A549 (cell line): ENCODE results near the gene PERM1. TPM values are rescaled to one million over a fixed set of nuclear protein-coding genes. Genes with fewer than 3 reads are reported as not detected.
A peak's percentile ranks its signal among the peaks of the same experiment; 100 is the strongest.
"Not testable (repeated sequence)": the region's sequence is repeated elsewhere in the genome, so short reads cannot be mapped to it uniquely, and the experiment has no call there.

ENCODE experiments used
- ATAC-seq, 2 experiments: fragments of 200-7000 bp in 1 of 2; fragments of >200 bp in 1 of 2; cut with Nextera tagmentation in 1 of 2; cut with Tn5 transposase in 1 of 2; 3 replicates each; pipeline versions ENCODE4 v1.8.0 to v1.9.1; 2018 to 2020; ENCODE audit warnings: mild to moderate bottlenecking in 1 of 2, moderate library complexity in 1 of 2
- CTCF ChIA-PET: fragments of 300-600 bp; sonication (Branson Sonifier 250); formaldehyde crosslinking; extraction: SDS; loops from one replicate; lab custom pipeline; 2021; ENCODE audit warnings: antibody characterized with exemption, inconsistent platforms; lab: Yijun Ruan, JAX
- POLR2A ChIA-PET: fragments of 350-600 bp; formaldehyde crosslinking; extraction: SDS; loops from one replicate; lab custom pipeline; 2021; ENCODE audit warnings: antibody characterized with exemption, inconsistent platforms; lab: Yijun Ruan, JAX
- DNase-seq, 2 experiments: peaks; one replicate each; pipeline versions ENCODE4 v3.0.0 to v3.0.0-alpha.2; 2011 to 2016; ENCODE audit warnings: low read depth in 1 of 2, low spot score in 1 of 2
- FAIRE-seq: peaks from 2 replicates; lab custom pipeline; 2011; peaks lifted over from hg19 to GRCh38; lab: Jason Lieb, UNC
- H3K27ac ChIP-seq, 2 experiments: fragments of >200 bp; sonication (Bioruptor Twin); formaldehyde crosslinking; 3 replicates each; pipeline ENCODE4 v1.5.1; 2016 to 2017
- H3K4me1 ChIP-seq: fragments of >200 bp; sonication (Bioruptor Twin); formaldehyde crosslinking; 3 replicates; pipeline ENCODE4 v1.6.1; 2016
- H3K4me2 ChIP-seq: fragments of >200 bp; sonication (Bioruptor Twin); formaldehyde crosslinking; 3 replicates; pipeline ENCODE4 v1.6.1; 2016
- H3K4me3 ChIP-seq: fragments of >200 bp; sonication (Bioruptor Twin); formaldehyde crosslinking; 3 replicates; pipeline ENCODE4 v1.5.1; 2016
- H3K9me3 ChIP-seq: fragments of >200 bp; sonication (Bioruptor Twin); formaldehyde crosslinking; 3 replicates; pipeline ENCODE4 v1.6.1; 2016
- CBX8 ChIP-seq: fragments of 200-600 bp; sonication (generic); IDR thresholded peaks from 2 replicates; pipeline ENCODE4 v1.6.1; 2016
- EHF ChIP-seq: fragments of 250-450 bp; sonication (Bioruptor Pico); IDR thresholded peaks from 2 replicates; pipeline ENCODE4 v1.5.0; 2020; ENCODE audit warnings: mild to moderate bottlenecking
- EP300 ChIP-seq, 2 experiments: fragments of >200 bp; sonication (Bioruptor Twin); formaldehyde crosslinking; IDR thresholded peaks; 2 replicates in 1 of 2; 3 replicates in 1 of 2; pipeline ENCODE4 v1.6.1; 2016 to 2017
- FOSL2 ChIP-seq, 2 experiments: fragments of 450-650 bp in 1 of 2; fragments of >200 bp in 1 of 2; sonication (Bioruptor Twin) in 1 of 2; formaldehyde crosslinking; IDR thresholded peaks; 2 replicates each; pipeline versions ENCODE4 v1.5.0 to v1.6.1; 2016 to 2020; ENCODE audit warnings: mild to moderate bottlenecking in 1 of 2, moderate library complexity in 1 of 2
- HEYL ChIP-seq: fragments of 250-450 bp; sonication (Bioruptor Pico); IDR thresholded peaks from 2 replicates; pipeline ENCODE4 v1.8.0; 2021; ENCODE audit warnings: mild to moderate bottlenecking, moderate library complexity
- JUN ChIP-seq, 2 experiments: fragments of >200 bp; sonication (Bioruptor Twin); formaldehyde crosslinking; IDR thresholded peaks; 2 replicates in 1 of 2; 3 replicates in 1 of 2; pipeline ENCODE4 v1.6.1; 2016 to 2017
- KDM1A ChIP-seq: fragments of 200-600 bp; sonication (generic); IDR thresholded peaks from 2 replicates; pipeline ENCODE4 v1.6.1; 2016; ENCODE audit warnings: low read depth, mild to moderate bottlenecking
- MAZ ChIP-seq: fragments of 150-350 bp; IDR thresholded peaks from 2 replicates; pipeline ENCODE4 v1.6.1; 2014; ENCODE audit warnings: antibody characterized with exemption, low read depth, low read length, borderline replicate concordance
- POLR2AphosphoS2 ChIP-seq: conservative IDR thresholded peaks from 2 replicates; pipeline ENCODE4 v1.6.1; 2012; ENCODE audit warnings: low read length, improper control_type of control experiment, inconsistent platforms
- TFCP2L1 ChIP-seq: fragments of 250-450 bp; sonication (Bioruptor Pico); IDR thresholded peaks from 2 replicates; pipeline ENCODE4 v1.5.0; 2021; ENCODE audit warnings: mild to moderate bottlenecking
- TP53 ChIP-seq: fragments of 250-450 bp; sonication (Bioruptor Pico); IDR thresholded peaks from 2 replicates; pipeline ENCODE4 v1.5.0; 2021; ENCODE audit warnings: mild to moderate bottlenecking, moderate library complexity
- WGBS: methylation state at CpG from one replicate; pipeline ENCODE4 v1.1.6; 2017; ENCODE audit errors: missing lambda C conversion rate; 5-methylcytosine and 5-hydroxymethylcytosine counted together
- polyA plus RNA-seq, 4 experiments: library from polyadenylated mRNA; depleted of rRNA in 3 of 4; stranded (reverse); fragments of >200 nt; fragmentation: RNase III in 1 of 4; extraction: RNeasy Plus Mini Kit Qiagen cat#74134 plus additional on column Dnase treatment in 1 of 4; gene quantifications; 2 replicates in 3 of 4; 3 replicates in 1 of 4; pipeline ENCODE4 v1.2.3, GENCODE V29; 2011 to 2017
- TF ChIP-seq, protein P1 (sequence below): fragments of >200 bp; sonication (Bioruptor Twin); formaldehyde crosslinking; IDR thresholded peaks from 3 replicates; pipeline ENCODE4 v1.6.1; 2016
- TF ChIP-seq, protein P2 (sequence below): fragments of >200 bp; sonication (Bioruptor Twin); formaldehyde crosslinking; IDR thresholded peaks from 3 replicates; pipeline ENCODE4 v1.5.1; 2016
- TF ChIP-seq, protein P3 (sequence below): IDR thresholded peaks from 2 replicates; pipeline ENCODE4 v1.6.1; 2012

Gene PERM1
- polyA plus RNA-seq, 2 of the 4 experiments (the other 2 are of a cell fraction) = 0.30 TPM; not detected in 1

DNA sequence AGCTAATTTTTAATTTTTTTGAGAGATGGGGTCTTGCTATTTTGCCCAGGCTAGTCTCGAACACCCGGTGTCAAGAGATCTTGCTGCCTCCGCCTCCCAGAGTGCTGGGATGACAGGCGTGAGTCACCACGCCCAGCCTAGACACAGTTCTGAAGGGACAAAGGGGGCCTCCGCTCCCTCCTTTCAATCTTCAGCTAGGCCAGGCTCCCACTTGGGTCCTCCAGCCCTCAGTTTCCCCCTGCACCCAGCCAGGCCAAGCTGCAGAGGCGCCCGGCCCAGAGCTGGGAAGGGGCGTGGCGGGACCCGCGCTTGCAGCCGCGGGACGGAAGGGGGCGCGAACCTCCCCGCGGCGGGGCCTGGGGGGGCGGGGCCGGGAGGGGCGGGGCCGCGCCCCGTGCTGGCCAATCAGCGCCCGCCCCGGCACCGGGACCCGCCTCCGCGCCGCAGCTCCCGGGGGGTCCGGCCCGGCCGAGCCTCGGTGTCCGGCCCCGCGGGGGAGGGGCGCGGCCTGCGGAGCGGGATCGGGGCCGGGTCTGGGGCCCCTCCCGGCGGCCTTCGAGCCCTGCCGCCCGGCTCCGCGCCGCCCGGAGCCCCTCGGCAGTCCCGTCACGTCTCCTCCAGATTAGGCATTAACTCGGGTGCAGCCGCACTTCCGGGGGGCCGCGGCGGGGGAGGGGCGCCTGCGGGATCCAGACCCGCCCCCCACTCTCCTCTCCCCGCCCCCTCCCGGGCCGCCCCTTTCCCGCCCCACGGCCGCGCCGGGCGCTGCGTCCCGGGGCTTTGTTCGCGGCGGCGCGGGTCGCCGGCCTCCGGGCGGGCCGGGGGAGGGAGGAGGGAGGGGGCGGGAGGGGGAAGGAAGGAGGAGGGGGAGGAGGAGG is 37.5 kb upstream of the PERM1 start:
- peak overlapping the region; percentile 86 for H3K4me3 ChIP-seq
- ChIA-PET POLR2A (interaction anchor here (0.7 to 1.8 kb wide), 6 partner anchors 18 to 60 kb away, joined by 3 to 8 read pairs (median 4); no protein-coding TSS in a partner anchor), CTCF (interaction anchor here (0.8 to 10.5 kb wide), 12 partner anchors 9 to 304 kb away, joined by 3 to 92 read pairs (median 4); no protein-coding TSS in a partner anchor)
- TF ChIP-seq EHF (CRISPR knock-in tag) (no peak), TFCP2L1 (0 out of 2 replicates have a peak, but pooled peaks have one; percentile 37), TP53 (CRISPR knock-in tag) (no peak), EP300 (IDR thresholded peaks at IDR 0.05) (peak in 1 of 2 experiments; percentile 30; a peak in 1 of 5 replicates), CBX8 (no peak), FOSL2 (IDR thresholded peaks at IDR 0.05) (no peak), FOSL2 (CRISPR knock-in tag; IDR thresholded peaks at IDR 0.05) (peak; percentile 59), POLR2AphosphoS2 (no peak), HEYL (CRISPR knock-in tag) (no peak), KDM1A (peak; percentile 66), JUN (IDR thresholded peaks at IDR 0.05) (peak; percentile 49 to 72; a peak in 2 of 5 replicates), MAZ (0 out of 2 replicates have a peak, but pooled peaks have one; percentile 45)
- TF ChIP-seq, protein P1, sequence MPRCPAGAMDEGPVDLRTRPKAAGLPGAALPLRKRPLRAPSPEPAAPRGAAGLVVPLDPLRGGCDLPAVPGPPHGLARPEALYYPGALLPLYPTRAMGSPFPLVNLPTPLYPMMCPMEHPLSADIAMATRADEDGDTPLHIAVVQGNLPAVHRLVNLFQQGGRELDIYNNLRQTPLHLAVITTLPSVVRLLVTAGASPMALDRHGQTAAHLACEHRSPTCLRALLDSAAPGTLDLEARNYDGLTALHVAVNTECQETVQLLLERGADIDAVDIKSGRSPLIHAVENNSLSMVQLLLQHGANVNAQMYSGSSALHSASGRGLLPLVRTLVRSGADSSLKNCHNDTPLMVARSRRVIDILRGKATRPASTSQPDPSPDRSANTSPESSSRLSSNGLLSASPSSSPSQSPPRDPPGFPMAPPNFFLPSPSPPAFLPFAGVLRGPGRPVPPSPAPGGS = 0 out of 3 replicates have a peak, but pooled peaks have one; percentile 23
- TF ChIP-seq, protein P2, sequence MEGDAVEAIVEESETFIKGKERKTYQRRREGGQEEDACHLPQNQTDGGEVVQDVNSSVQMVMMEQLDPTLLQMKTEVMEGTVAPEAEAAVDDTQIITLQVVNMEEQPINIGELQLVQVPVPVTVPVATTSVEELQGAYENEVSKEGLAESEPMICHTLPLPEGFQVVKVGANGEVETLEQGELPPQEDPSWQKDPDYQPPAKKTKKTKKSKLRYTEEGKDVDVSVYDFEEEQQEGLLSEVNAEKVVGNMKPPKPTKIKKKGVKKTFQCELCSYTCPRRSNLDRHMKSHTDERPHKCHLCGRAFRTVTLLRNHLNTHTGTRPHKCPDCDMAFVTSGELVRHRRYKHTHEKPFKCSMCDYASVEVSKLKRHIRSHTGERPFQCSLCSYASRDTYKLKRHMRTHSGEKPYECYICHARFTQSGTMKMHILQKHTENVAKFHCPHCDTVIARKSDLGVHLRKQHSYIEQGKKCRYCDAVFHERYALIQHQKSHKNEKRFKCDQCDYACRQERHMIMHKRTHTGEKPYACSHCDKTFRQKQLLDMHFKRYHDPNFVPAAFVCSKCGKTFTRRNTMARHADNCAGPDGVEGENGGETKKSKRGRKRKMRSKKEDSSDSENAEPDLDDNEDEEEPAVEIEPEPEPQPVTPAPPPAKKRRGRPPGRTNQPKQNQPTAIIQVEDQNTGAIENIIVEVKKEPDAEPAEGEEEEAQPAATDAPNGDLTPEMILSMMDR = peak; percentile 42; the same call in 2 of the 3 replicates
- TF ChIP-seq, protein P3, sequence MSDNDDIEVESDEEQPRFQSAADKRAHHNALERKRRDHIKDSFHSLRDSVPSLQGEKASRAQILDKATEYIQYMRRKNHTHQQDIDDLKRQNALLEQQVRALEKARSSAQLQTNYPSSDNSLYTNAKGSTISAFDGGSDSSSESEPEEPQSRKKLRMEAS = 0 out of 2 replicates have a peak, but pooled peaks have one; percentile 3
- peak overlapping the region; percentile 98 for H3K27ac ChIP-seq
- H3K4me2 ChIP-seq = peak overlapping the region; percentile 60
- WGBS = 17% methylated on average over 6 of the region's 91 CpGs
- no peak for FAIRE-seq
- H3K4me1 ChIP-seq = peaks cover 33% of the 10 kb centered on the region
- no peaks in the 10 kb centered on the region for H3K9me3 ChIP-seq
- peak; percentile 59 for ATAC-seq
- DNase-seq = peak in 1 of 2 experiments; percentile 87

DNA sequence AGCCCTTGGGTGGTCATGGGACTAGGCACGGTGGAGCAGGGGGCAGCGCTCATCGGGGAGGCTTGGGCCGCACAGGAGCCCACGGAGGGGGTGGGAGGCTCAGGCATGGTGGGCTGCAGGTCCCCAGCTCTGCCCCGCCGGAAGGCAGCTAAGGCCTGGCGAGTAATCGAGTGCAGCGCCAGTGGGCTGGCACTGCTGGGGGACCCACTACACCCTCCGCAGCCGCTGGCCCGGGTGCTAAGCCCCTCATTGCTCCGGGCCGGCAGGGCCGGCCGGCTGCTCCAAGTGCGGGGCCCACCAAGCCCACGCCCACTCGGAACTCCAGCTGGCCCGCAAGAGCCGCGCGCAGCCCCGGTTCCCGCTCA is 36.4 kb upstream of the PERM1 start:
- DNase-seq, H3K4me3 ChIP-seq, H3K4me2 ChIP-seq, H3K27ac ChIP-seq, ATAC-seq, H3K9me3 ChIP-seq, FAIRE-seq, POLR2A ChIA-PET: not testable (repeated sequence)
- no CpG with 5 or more reads among the region's 26 CpGs for WGBS
- CTCF ChIA-PET = interaction anchor here (1.0 to 10.5 kb wide), 10 partner anchors 8 to 53 kb away, joined by 3 to 92 read pairs (median 4); no protein-coding TSS in a partner anchor
- H3K4me1 ChIP-seq = peaks cover 28% of the 10 kb centered on the region

DNA sequence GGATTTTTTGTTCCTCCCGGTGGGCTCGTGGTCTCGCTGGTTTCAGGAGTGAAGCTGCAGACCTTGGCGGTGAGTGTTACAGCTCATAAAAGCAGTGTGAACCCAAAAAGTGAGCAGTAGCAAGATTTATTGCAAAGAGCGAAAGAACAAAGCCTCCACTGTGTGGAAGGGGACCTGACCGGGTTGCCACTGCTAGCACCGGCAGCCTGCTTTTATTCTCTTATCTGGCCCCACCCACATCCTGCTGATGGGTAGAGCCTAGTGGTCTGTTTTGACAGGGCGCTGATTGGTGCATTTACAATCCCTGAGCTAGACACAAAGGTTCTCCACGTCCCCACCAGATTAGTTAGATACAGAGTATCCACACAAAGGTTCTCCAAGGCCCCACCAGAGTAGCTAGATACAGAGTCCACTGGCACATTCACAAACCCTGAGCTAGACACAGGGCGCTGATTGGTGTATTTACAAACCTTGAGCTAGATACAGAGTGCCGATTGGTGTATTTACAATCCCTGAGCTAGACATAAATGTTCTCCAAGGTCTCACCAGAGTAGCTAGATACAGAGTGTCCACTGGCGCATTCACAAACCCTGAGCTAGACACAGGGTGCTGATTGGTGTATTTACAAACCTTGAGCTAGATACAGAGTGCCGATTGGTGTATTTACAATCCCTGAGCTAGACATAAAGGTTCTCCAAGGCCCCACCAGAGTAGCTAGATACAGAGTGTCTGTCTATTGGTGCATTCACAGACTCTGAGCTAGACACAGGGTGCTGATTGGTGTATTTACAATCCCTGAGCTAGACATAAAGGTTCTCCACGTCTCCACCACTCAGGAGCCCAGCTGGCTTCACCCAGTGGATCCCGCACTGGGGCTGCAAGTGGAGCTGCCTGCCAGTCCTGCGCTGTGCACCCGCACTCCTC is 35.8 kb upstream of the PERM1 start:
- peaks cover 21% of the 10 kb centered on the region for H3K4me1 ChIP-seq
- ATAC-seq, H3K9me3 ChIP-seq, H3K4me3 ChIP-seq, FAIRE-seq, H3K4me2 ChIP-seq, H3K27ac ChIP-seq, DNase-seq: not testable (repeated sequence)
- CTCF ChIA-PET = interaction anchor here (1.1 to 10.5 kb wide), 8 partner anchors 8 to 46 kb away, joined by 3 to 92 read pairs (median 24); no protein-coding TSS in a partner anchor
- WGBS = 87% methylated on average over 12 of the region's 17 CpGs
- POLR2A ChIA-PET = interaction anchor here (0.7 kb wide), 1 partner anchor 105 kb away, joined by 3 read pairs; no protein-coding TSS in a partner anchor
